NCI-H2107 treated with DMSO at 0.1 percent for 48 hours (cell line): Measurements from ENCODE around the gene KRTAP10-2.
"Not testable (repeated sequence)": the region's sequence is repeated elsewhere in the genome, so short reads cannot be mapped to it uniquely, and the experiment has no call there.

Experiments used
- DNase-seq: peaks from one replicate; lab custom pipeline; 2025; ENCODE audit not compliant: unreplicated experiment; lab: John Stamatoyannopoulos, UW

Gene KRTAP10-2

GRCh38 chr21:44583089-44583799 is 31.9 kb upstream of the KRTAP10-2 start:
- no peak for DNase-seq

- no peak for DNase-seq
These were observed 30.8 kb upstream of the KRTAP10-2 start for GRCh38 chr21:44582055-44582454.

- no peak for DNase-seq
These were observed 29.9 kb upstream of the KRTAP10-2 start for GRCh38 chr21:44581158-44581557.

- not testable (repeated sequence) for DNase-seq
These were observed 29.0 kb upstream of the KRTAP10-2 start, which contains the start of gene KRTAP10-5 for GRCh38 chr21:44580231-44580821. Gene KRTAP10-5, minus strand, starts transcription at chr21:44580604. Its CDS starts 26 bp downstream, at chr21:44580578.

- DNase-seq = no peak
These were observed 28.5 kb upstream of the KRTAP10-2 start for GRCh38 chr21:44579833-44580144.

- no peak for DNase-seq
These were observed 27.9 kb upstream of the KRTAP10-2 start for GRCh38 chr21:44579056-44579832.

GRCh38 chr21:44578371-44579055 is 27.2 kb upstream of the KRTAP10-2 start:
- no peak for DNase-seq

GRCh38 chr21:44576025-44576420 is 24.7 kb upstream of the KRTAP10-2 start:
- no peak for DNase-seq

GRCh38 chr21:44575307-44576024 is 24.2 kb upstream of the KRTAP10-2 start:
- DNase-seq = no peak

GRCh38 chr21:44574457-44575306 is 23.4 kb upstream of the KRTAP10-2 start:
- no peak for DNase-seq

GRCh38 chr21:44573630-44574456 is 22.5 kb upstream of the KRTAP10-2 start, which contains the start of gene KRTAP10-4:
Gene KRTAP10-4, plus strand, starts transcription at chr21:44573729. Its CDS starts 30 bp downstream, at chr21:44573759.
- DNase-seq = not testable (repeated sequence)

- DNase-seq = no peak
These were observed 21.8 kb upstream of the KRTAP10-2 start for GRCh38 chr21:44572959-44573583.

GRCh38 chr21:44571844-44572782 is 20.8 kb upstream of the KRTAP10-2 start:
- no peak for DNase-seq

- DNase-seq = no peak
These were observed 20.0 kb upstream of the KRTAP10-2 start for GRCh38 chr21:44571296-44571695.

- DNase-seq = no peak
These were observed 18.7 kb upstream of the KRTAP10-2 start for GRCh38 chr21:44569861-44570517.

GRCh38 chr21:44568667-44569556 is 17.6 kb upstream of the KRTAP10-2 start:
- no peak for DNase-seq
